Tibial nerve (tissue), 4 donors: ENCODE results near the gene SLF2. TPM values are rescaled to one million over a fixed set of nuclear protein-coding genes. Genes with fewer than 3 reads are reported as not detected.

ENCODE experiments used
- DNase-seq, 2 donors: peaks; one replicate each; pipeline ENCODE4 v3.0.0-alpha.2; 2019; ENCODE audit warnings: low spot score in 2 of 2
- H3K27ac ChIP-seq, 4 donors: fragments of 200-600 bp; sonication (generic) in 3 of 4; one replicate each; pipeline ENCODE4 v1.5.1; 2017 to 2019; ENCODE audit warnings: mild to moderate bottlenecking in 1 of 4
- H3K27me3 ChIP-seq, 2 donors: fragments of 200-600 bp; sonication (generic) in 1 of 2; one replicate each; pipeline versions ENCODE4 v1.5.1 to v1.6.0; 2017 to 2019
- H3K36me3 ChIP-seq, 3 donors: fragments of 200-600 bp; sonication (generic); one replicate each; pipeline ENCODE4 v1.5.1; 2018 to 2019
- H3K4me1 ChIP-seq, 4 donors: fragments of 200-600 bp; sonication (generic) in 3 of 4; one replicate each; pipeline ENCODE4 v1.5.1; 2017 to 2019
- H3K4me3 ChIP-seq, 4 donors: fragments of 200-600 bp; sonication (generic) in 3 of 4; one replicate each; pipeline ENCODE4 v1.5.1; 2017 to 2019; ENCODE audit warnings: mild to moderate bottlenecking in 1 of 4, moderate library complexity in 1 of 4
- H3K9me3 ChIP-seq, 4 donors: fragments of 200-600 bp; sonication (generic) in 3 of 4; one replicate each; pipeline ENCODE4 v1.5.1; 2017 to 2019
- EP300 ChIP-seq, 2 donors: sonication (generic); formaldehyde crosslinking; IDR thresholded peaks; one replicate each; pipeline ENCODE4 v1.6.1; 2017; ENCODE audit warnings: antibody characterized with exemption in 2 of 2, mild to moderate bottlenecking in 1 of 2
- POLR2A ChIP-seq, 2 donors: fragments of 450-650 bp; IDR thresholded peaks; one replicate each; pipeline ENCODE4 v1.6.1; 2017; ENCODE audit warnings: antibody characterized with exemption in 2 of 2, mild to moderate bottlenecking in 2 of 2, moderate library complexity in 2 of 2
- WGBS, 2 donors: methylation state at CpG; one replicate each; pipeline ENCODE4 v1.1.5; 2018; 5-methylcytosine and 5-hydroxymethylcytosine counted together
- total RNA-seq, 4 donors: library from RNA; depleted of rRNA; stranded (reverse); fragments of >200 nt; gene quantifications; one replicate each; pipeline ENCODE4 v1.1.0, GENCODE V29; 2016
- TF ChIP-seq, protein P1 (sequence below), 5 experiments: fragments of 200-600 bp in 3 of 5; fragments of 450-650 bp in 2 of 5; sonication (generic) in 3 of 5; IDR thresholded peaks; one replicate each; pipeline ENCODE4 v1.5.1; 2016 to 2019; ENCODE audit warnings: antibody characterized with exemption in 5 of 5, mild to moderate bottlenecking in 3 of 5, moderate library complexity in 2 of 5

Gene SLF2
- total RNA-seq, 4 donors from 2014 or later: 25.7 to 37.7 (median 29.7) TPM

DNA sequence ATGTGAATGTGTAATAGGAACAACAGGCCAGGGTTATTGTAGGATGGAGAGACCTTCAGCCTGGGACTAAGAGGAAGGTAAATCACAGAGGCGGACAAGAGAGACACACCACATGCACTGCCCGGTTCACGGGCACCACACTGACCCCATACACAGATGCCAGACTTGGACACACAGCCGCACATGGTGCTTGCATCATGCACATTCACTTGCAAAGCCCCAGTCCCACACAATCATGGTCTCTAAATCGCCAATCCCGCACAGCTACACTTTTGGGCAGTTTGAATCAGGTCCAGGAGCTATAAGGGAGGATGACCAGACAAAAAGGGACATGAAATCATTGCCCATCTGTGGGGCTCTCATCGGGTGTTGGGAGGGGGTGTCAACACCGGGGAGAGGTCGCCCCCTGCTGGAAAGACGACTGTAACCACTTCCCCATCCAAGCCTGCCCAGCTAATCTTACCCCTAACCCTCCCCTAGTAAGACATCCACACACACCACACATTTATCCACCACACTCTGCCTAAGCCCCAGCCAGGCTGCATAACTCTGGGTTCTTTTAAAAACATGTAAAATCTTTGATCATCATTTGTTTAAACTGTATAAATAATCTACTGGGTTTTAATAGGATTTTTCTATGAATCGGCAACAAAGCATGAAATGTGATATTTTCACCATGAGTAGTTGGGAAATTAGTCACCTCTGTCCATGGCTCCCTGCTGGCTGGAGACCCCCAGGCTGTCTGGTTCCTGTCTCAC lies 40.5 kb upstream of the SLF2 start:
- Histone ChIP-seq H3K27me3 (peaks cover 0 to 44% of the 10 kb centered on the region in 2 donors), H3K9me3 (no peaks in the 10 kb centered on the region), H3K36me3 (no peaks in the 10 kb centered on the region), H3K4me1 (no peaks in the 10 kb centered on the region), H3K27ac (no peak overlapping the region), H3K4me3 (no peak overlapping the region)
- DNase-seq: no peak
- no peak for TF ChIP-seq POLR2A (IDR thresholded peaks at IDR 0.05)
- TF ChIP-seq, protein P1, sequence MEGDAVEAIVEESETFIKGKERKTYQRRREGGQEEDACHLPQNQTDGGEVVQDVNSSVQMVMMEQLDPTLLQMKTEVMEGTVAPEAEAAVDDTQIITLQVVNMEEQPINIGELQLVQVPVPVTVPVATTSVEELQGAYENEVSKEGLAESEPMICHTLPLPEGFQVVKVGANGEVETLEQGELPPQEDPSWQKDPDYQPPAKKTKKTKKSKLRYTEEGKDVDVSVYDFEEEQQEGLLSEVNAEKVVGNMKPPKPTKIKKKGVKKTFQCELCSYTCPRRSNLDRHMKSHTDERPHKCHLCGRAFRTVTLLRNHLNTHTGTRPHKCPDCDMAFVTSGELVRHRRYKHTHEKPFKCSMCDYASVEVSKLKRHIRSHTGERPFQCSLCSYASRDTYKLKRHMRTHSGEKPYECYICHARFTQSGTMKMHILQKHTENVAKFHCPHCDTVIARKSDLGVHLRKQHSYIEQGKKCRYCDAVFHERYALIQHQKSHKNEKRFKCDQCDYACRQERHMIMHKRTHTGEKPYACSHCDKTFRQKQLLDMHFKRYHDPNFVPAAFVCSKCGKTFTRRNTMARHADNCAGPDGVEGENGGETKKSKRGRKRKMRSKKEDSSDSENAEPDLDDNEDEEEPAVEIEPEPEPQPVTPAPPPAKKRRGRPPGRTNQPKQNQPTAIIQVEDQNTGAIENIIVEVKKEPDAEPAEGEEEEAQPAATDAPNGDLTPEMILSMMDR (IDR thresholded peaks at IDR 0.05): no peak
- no peak for TF ChIP-seq EP300 (IDR thresholded peaks at IDR 0.05)
- WGBS, 2 donors: 50 to 58% methylated on average over 11 of the region's 11 CpGs

DNA sequence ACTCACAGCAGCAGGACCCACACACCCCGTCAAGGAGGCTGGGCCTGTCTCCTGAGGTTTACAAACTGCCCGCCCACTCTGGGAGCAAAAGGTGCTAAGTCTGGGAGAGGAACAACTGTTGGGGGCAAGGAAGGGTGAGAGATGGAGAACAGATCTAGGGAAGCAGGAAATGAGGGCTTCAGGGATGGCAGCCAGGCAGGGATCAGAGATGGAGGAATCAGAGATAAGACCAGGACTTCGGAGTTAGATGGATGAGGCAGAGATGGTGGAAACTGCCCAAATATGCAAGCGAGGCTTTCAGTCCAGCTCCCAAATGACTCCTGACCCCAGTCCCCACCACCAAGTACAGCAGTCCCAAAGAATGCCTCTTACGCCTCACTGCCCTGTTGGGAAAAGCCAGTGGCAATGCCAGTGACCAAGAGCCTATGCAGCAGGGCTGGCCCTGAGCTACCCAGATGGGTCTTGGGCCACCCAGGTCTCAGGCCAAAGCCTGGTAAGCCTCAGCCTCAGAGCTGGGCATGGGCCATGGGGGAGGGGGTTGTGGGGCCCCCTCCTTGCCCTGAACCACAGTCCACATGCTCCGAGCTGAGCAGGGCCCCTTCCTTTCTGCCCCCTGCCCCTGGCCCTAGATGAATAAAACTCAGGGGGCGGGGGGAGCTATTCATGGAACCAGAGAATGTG lies 39.5 kb upstream of the SLF2 start:
- H3K4me1 ChIP-seq: peaks cover 0 to 2% (median 0%) of the 10 kb centered on the region in 4 donors
- no peaks in the 10 kb centered on the region for H3K36me3 ChIP-seq
- H3K4me3 ChIP-seq: no peak overlapping the region
- WGBS, 2 donors: 49 to 52% methylated on average over 5 to 6 of the region's 7 CpGs
- peaks cover 0 to 34% of the 10 kb centered on the region in 2 donors for H3K27me3 ChIP-seq
- H3K27ac ChIP-seq: no peak overlapping the region
- DNase-seq: no peak
- no peak for TF ChIP-seq EP300 (IDR thresholded peaks at IDR 0.05)
- TF ChIP-seq, protein P1 (IDR thresholded peaks at IDR 0.05): no peak
- TF ChIP-seq POLR2A (IDR thresholded peaks at IDR 0.05): no peak
- no peaks in the 10 kb centered on the region for H3K9me3 ChIP-seq

DNA sequence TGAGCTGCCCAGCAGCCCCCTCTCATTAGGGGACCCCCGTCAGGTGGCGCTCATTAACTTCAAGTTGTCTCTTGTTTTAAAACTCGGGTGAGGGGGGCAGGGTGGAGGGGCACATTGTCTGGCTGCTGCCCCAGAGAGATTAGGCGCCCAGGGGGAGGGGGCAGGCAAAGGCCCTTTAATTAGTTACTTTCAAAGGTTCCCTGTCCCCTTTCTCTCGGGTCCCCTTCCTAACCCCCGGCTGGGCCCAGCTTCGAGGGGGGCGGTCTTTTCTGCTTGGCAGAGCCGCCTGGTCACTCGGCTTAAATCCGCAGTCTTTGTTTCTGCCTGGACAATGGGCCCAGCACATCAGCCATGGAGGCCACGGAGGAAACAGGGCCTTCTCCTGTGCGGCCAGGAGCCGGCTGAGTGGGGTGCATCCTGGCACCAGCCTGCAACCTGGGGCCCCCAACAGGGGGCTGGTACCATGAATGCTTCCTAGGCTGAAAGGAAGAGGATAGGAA lies 38.9 kb upstream of the SLF2 start:
- Histone ChIP-seq H3K27me3 (peaks cover 0 to 28% of the 10 kb centered on the region in 2 donors), H3K27ac (no peak overlapping the region), H3K36me3 (no peaks in the 10 kb centered on the region), H3K4me3 (no peak overlapping the region), H3K9me3 (no peaks in the 10 kb centered on the region), H3K4me1 (peaks cover 0 to 5% (median 0%) of the 10 kb centered on the region in 4 donors)
- 40 to 55% methylated on average over 11 to 12 of the region's 14 CpGs for WGBS, 2 donors
- DNase-seq: no peak
- TF ChIP-seq, protein P1 (IDR thresholded peaks at IDR 0.05): no peak
- TF ChIP-seq POLR2A (IDR thresholded peaks at IDR 0.05): no peak
- no peak for TF ChIP-seq EP300 (IDR thresholded peaks at IDR 0.05)

DNA sequence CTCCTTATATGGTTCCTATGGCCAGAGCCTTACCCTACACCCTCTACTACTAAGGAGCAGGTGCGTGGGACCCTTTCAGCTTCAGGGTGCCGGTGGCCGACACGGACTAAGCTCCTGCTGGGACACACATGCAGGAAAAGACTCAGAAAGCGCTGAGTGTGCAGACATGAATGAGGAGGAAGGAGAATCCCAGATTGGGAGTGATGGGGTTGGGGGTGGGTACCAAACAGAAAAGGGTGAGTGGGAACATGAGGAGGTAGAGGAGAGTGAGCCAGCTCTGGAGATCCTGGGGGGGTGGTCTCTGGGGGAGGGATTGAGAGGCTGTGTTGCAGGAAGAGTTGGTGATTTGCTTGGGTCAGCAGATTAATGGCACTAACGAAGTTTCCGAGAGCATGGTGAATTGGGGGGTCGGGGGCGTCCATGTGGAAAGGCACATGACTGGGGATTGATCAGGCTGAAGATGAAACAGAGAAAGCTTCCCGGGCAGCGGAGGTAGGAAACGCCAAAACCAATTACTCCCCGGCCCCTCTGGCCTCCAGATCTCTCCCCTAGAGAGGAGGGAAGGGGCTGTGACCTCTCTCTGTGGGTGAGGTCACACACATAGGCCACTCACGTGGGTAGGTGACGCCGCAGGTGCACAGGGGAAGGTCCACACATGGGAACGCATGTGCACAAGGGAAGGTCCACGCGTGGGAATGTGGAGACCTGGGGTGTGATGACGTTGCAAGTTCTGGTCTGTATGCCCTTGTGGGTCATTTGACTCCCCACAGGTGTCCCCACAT lies 37.9 kb upstream of the SLF2 start:
- H3K27me3 ChIP-seq: peaks cover 0 to 22% of the 10 kb centered on the region in 2 donors
- H3K9me3 ChIP-seq: no peaks in the 10 kb centered on the region
- H3K4me1 ChIP-seq: peaks cover 0 to 5% (median 0%) of the 10 kb centered on the region in 4 donors
- no peaks in the 10 kb centered on the region for H3K36me3 ChIP-seq
- H3K4me3 ChIP-seq: no peak overlapping the region
- DNase-seq: no peak
- TF ChIP-seq, protein P1 (IDR thresholded peaks at IDR 0.05): no peak
- TF ChIP-seq EP300 (IDR thresholded peaks at IDR 0.05) (no peak), POLR2A (IDR thresholded peaks at IDR 0.05) (no peak)
- WGBS, 2 donors: 69 to 72% methylated on average over 20 of the region's 20 CpGs
- H3K27ac ChIP-seq: no peak overlapping the region
